IMR-90 (cell line): ENCODE data around the gene LAMA2. TPM values are rescaled to one million over a fixed set of nuclear protein-coding genes. Genes with fewer than 3 reads are reported as not detected.

Source experiments
- ATAC-seq: fragments of 200-7000 bp; cut with Tn5 transposase; 2 replicates; pipeline ENCODE4 v1.9.1; 2020; ENCODE audit warnings: low read depth, mild to moderate bottlenecking, moderate library complexity
- BruUV-seq: library from RNA; stranded (reverse); fragments of 400-500 nt; replicated peaks from 2 replicates; lab custom pipeline; 2021; lab: Mats Ljungman, UMichigan
- CTCF ChIA-PET: fragments of 300-600 bp; formaldehyde crosslinking; extraction: SDS; loops from one replicate; lab custom pipeline; 2021; ENCODE audit warnings: antibody characterized with exemption; lab: Yijun Ruan, JAX
- POLR2A ChIA-PET: fragments of 300-600 bp; sonication (Branson Sonifier 250); formaldehyde crosslinking; loops from one replicate; lab custom pipeline; 2022; ENCODE audit warnings: antibody characterized with exemption; ENCODE audit not compliant: unreplicated experiment; lab: Charles Lee
- DNase-seq: peaks from one replicate; pipeline ENCODE4 v3.0.0; 2013
- H2AFZ ChIP-seq: replicated peaks from 2 replicates; pipeline ENCODE3; 2013; ENCODE audit warnings: low read length, mild to moderate bottlenecking; ENCODE audit not compliant: poor library complexity
- H2AK5ac ChIP-seq: 2 replicates; pipeline ENCODE4 v1.6.1; 2013; ENCODE audit warnings: low read depth, low read length, inconsistent platforms
- H2AK9ac ChIP-seq: replicated peaks from 2 replicates; pipeline ENCODE3; 2013; ENCODE audit warnings: mild to moderate bottlenecking, low read depth, low read length, moderate library complexity; ENCODE audit not compliant: poor library complexity
- H2BK120ac ChIP-seq: 2 replicates; pipeline ENCODE4 v1.6.1; 2013; ENCODE audit warnings: low read depth, low read length, inconsistent platforms
- H2BK15ac ChIP-seq: 3 replicates; pipeline ENCODE4 v1.6.1; 2013; ENCODE audit warnings: low read depth, low read length, inconsistent platforms
- H2BK20ac ChIP-seq: 2 replicates; pipeline ENCODE4 v1.6.1; 2013; ENCODE audit warnings: low read depth, mild to moderate bottlenecking, inconsistent platforms, low read length, moderate library complexity
- H2BK5ac ChIP-seq: 2 replicates; pipeline ENCODE4 v1.6.1; 2013; ENCODE audit warnings: mild to moderate bottlenecking, low read depth, low read length, inconsistent platforms; ENCODE audit not compliant: poor library complexity, severe bottlenecking
- H3K14ac ChIP-seq: replicated peaks from 2 replicates; pipeline ENCODE4 v1.6.1; 2013; ENCODE audit warnings: low read depth, low read length, inconsistent platforms
- H3K18ac ChIP-seq: 2 replicates; pipeline ENCODE4 v1.6.1; 2013; ENCODE audit warnings: low read depth, low read length, control low read depth
- H3K23ac ChIP-seq: 2 replicates; pipeline ENCODE4 v1.6.1; 2013; ENCODE audit warnings: low read depth, low read length, inconsistent platforms
- H3K27ac ChIP-seq: 2 replicates; pipeline ENCODE4 v1.5.1; 2013; ENCODE audit warnings: mild to moderate bottlenecking, control low read depth, low read length; ENCODE audit not compliant: insufficient read depth
- H3K27me3 ChIP-seq: 2 replicates; pipeline ENCODE4 v1.6.1; 2013; ENCODE audit warnings: low read length; ENCODE audit not compliant: control insufficient read depth, insufficient read depth
- H3K36me3 ChIP-seq: 2 replicates; pipeline ENCODE4 v1.6.1; 2013; ENCODE audit warnings: low read length, mixed read lengths; ENCODE audit not compliant: control insufficient read depth, insufficient read depth
- H3K4ac ChIP-seq: 2 replicates; pipeline ENCODE4 v1.6.1; 2013; ENCODE audit warnings: low read depth, low read length, inconsistent platforms
- H3K4me1 ChIP-seq: 2 replicates; pipeline ENCODE4 v1.6.1; 2013; ENCODE audit warnings: low read length, mixed read lengths; ENCODE audit not compliant: control insufficient read depth, insufficient read depth
- H3K4me2 ChIP-seq: 2 replicates; pipeline ENCODE4 v1.6.1; 2013; ENCODE audit warnings: low read depth, mild to moderate bottlenecking, control low read depth, low read length, moderate library complexity
- H3K4me3 ChIP-seq: 2 replicates; pipeline ENCODE4 v1.5.1; 2013; ENCODE audit warnings: low read depth, mild to moderate bottlenecking, control low read depth, low read length, moderate library complexity; ENCODE audit not compliant: insufficient read depth
- H3K56ac ChIP-seq: 2 replicates; pipeline ENCODE4 v1.6.1; 2013; ENCODE audit warnings: low read length, inconsistent platforms; ENCODE audit not compliant: insufficient read depth; ENCODE audit errors: extremely low read depth
- H3K79me1 ChIP-seq, 2 experiments: 2 replicates each; pipeline ENCODE4 v1.6.1; 2013; ENCODE audit warnings: low read length in 2 of 2, inconsistent platforms in 1 of 2, low read depth in 1 of 2
- H3K9ac ChIP-seq: 2 replicates; pipeline ENCODE4 v1.6.1; 2013; ENCODE audit warnings: low read depth, low read length, control low read depth
- H3K9me1 ChIP-seq: 2 replicates; pipeline ENCODE4 v1.6.1; 2013; ENCODE audit warnings: low read length, inconsistent platforms; ENCODE audit not compliant: insufficient read depth
- H3K9me3 ChIP-seq: 2 replicates; pipeline ENCODE4 v1.6.1; 2013; ENCODE audit warnings: low read length; ENCODE audit not compliant: control insufficient read depth, insufficient read depth
- H4K20me1 ChIP-seq: 2 replicates; pipeline ENCODE4 v1.6.1; 2013; ENCODE audit warnings: low read length, inconsistent platforms; ENCODE audit not compliant: insufficient read depth
- H4K5ac ChIP-seq: 2 replicates; pipeline ENCODE4 v1.6.1; 2013; ENCODE audit warnings: mild to moderate bottlenecking, low read depth, low read length, control low read depth
- H4K8ac ChIP-seq, 2 experiments: 2 replicates each; pipeline ENCODE4 v1.6.1; 2013; ENCODE audit warnings: low read depth in 2 of 2, low read length in 2 of 2, control low read depth in 1 of 2, inconsistent platforms in 1 of 2
- H4K91ac ChIP-seq: 2 replicates; pipeline ENCODE4 v1.6.1; 2013; ENCODE audit warnings: low read depth, low read length, inconsistent platforms; ENCODE audit not compliant: insufficient read depth
- BHLHE40 ChIP-seq: fragments of 150-350 bp; IDR thresholded peaks from 2 replicates; pipeline ENCODE4 v1.6.1; 2016; ENCODE audit warnings: mild to moderate bottlenecking, low read depth, low read length
- CEBPB ChIP-seq: IDR thresholded peaks from 2 replicates; pipeline ENCODE4 v1.6.1; 2012; ENCODE audit warnings: low read depth, low read length, improper control_type of control experiment
- CHD1 ChIP-seq: IDR thresholded peaks from 2 replicates; pipeline ENCODE4 v1.6.1; 2012; ENCODE audit warnings: low read depth, low read length, improper control_type of control experiment
- FOS ChIP-seq: fragments of 150-350 bp; IDR thresholded peaks from 2 replicates; pipeline ENCODE4 v1.6.1; 2016; ENCODE audit warnings: low read depth, low read length
- MAFK ChIP-seq: IDR thresholded peaks from 2 replicates; pipeline ENCODE4 v1.6.1; 2012; ENCODE audit warnings: low read depth, low read length, improper control_type of control experiment
- MAZ ChIP-seq: IDR thresholded peaks from 2 replicates; pipeline ENCODE4 v1.6.1; 2012; ENCODE audit warnings: low read depth, mild to moderate bottlenecking, low read length, improper control_type of control experiment, moderate library complexity, borderline replicate concordance
- MXI1 ChIP-seq: IDR thresholded peaks from 2 replicates; pipeline ENCODE4 v1.6.1; 2012; ENCODE audit warnings: low read depth, mild to moderate bottlenecking, low read length, moderate library complexity, borderline replicate concordance
- NFE2L2 ChIP-seq: fragments of 150-350 bp; IDR thresholded peaks from 2 replicates; pipeline ENCODE4 v1.6.1; 2016; ENCODE audit warnings: low read depth, mild to moderate bottlenecking, low read length
- POLR2A ChIP-seq: IDR thresholded peaks from 2 replicates; pipeline ENCODE4 v1.6.1; 2012; ENCODE audit warnings: mild to moderate bottlenecking, low read depth, low read length
- RAD21 ChIP-seq: IDR thresholded peaks from 2 replicates; pipeline ENCODE4 v1.6.1; 2012; ENCODE audit warnings: low read length, improper control_type of control experiment
- RCOR1 ChIP-seq: IDR thresholded peaks from 2 replicates; pipeline ENCODE4 v1.6.1; 2012; ENCODE audit warnings: mild to moderate bottlenecking, low read length, improper control_type of control experiment; ENCODE audit not compliant: insufficient replicate concordance
- RFX5 ChIP-seq: IDR thresholded peaks from 2 replicates; pipeline ENCODE4 v1.8.0; 2012; ENCODE audit warnings: low read depth, mild to moderate bottlenecking, low read length, moderate library complexity
- SMC3 ChIP-seq: fragments of 150-350 bp; IDR thresholded peaks from 2 replicates; pipeline ENCODE4 v1.6.1; 2016; ENCODE audit warnings: low read depth, mild to moderate bottlenecking, antibody characterized with exemption, low read length, moderate library complexity
- WGBS, 2 experiments: methylation state at CpG; one replicate each; pipeline versions ENCODE4 v1.1.5 to v1.1.7; 2013; ENCODE audit warnings: missing lambda C conversion rate in 2 of 2; ENCODE audit not compliant: insufficient read length in 1 of 2; ENCODE audit errors: extremely low coverage in 2 of 2; 5-methylcytosine and 5-hydroxymethylcytosine counted together
- dilution Hi-C: fragments of 300-500 bp; cut with HindIII; formaldehyde crosslinking; loops from one replicate; pipeline ENCODE4 v1.14.3; 2018; ENCODE audit warnings: low sequenced_read_pairs; ENCODE audit not compliant: unreplicated experiment
- in situ Hi-C: fragments of 300-500 bp; cut with MboI; formaldehyde crosslinking; loops from 3 replicates; pipeline ENCODE4 v1.14.3; 2019; ENCODE audit warnings: low sequenced_read_pairs, inconsistent platforms, mixed read lengths
- intact Hi-C: fragments of 100-400 bp; cut with micrococcal nuclease; formaldehyde crosslinking; loops from 2 replicates; pipeline ENCODE4 v1.10.0; 2022
- polyA plus RNA-seq, 3 experiments: library from polyadenylated mRNA; depleted of rRNA; stranded (reverse); fragments of >200 nt; gene quantifications; 2 replicates each; pipeline ENCODE4 v1.2.3, GENCODE V29; 2012; ENCODE audit warnings: low replicate concordance in 1 of 3
- total RNA-seq: library from RNA; depleted of rRNA; stranded (reverse); fragments of >200 nt; gene quantifications from 2 replicates; pipeline ENCODE4 v1.2.3, GENCODE V29; 2012
- TF ChIP-seq, protein P1 (sequence below): conservative IDR thresholded peaks from 2 replicates; pipeline ENCODE4 v1.5.1; 2012; ENCODE audit warnings: mild to moderate bottlenecking, low read depth, low read length, improper control_type of control experiment
- TF ChIP-seq, protein P2 (sequence below): fragments of 150-350 bp; IDR thresholded peaks from 2 replicates; pipeline ENCODE4 v1.6.1; 2017; ENCODE audit warnings: mild to moderate bottlenecking, antibody characterized with exemption, low read length, low read depth
- TF ChIP-seq, protein P3 (sequence below): fragments of 150-350 bp; IDR thresholded peaks from 2 replicates; pipeline ENCODE4 v1.6.1; 2016; ENCODE audit warnings: low read depth, mild to moderate bottlenecking, low read length, moderate library complexity, borderline replicate concordance

Gene LAMA2
- total and polyA plus RNA-seq, 2 of the 4 experiments (the other 2 are of a cell fraction) = 9.9 to 13.3 TPM

DNA sequence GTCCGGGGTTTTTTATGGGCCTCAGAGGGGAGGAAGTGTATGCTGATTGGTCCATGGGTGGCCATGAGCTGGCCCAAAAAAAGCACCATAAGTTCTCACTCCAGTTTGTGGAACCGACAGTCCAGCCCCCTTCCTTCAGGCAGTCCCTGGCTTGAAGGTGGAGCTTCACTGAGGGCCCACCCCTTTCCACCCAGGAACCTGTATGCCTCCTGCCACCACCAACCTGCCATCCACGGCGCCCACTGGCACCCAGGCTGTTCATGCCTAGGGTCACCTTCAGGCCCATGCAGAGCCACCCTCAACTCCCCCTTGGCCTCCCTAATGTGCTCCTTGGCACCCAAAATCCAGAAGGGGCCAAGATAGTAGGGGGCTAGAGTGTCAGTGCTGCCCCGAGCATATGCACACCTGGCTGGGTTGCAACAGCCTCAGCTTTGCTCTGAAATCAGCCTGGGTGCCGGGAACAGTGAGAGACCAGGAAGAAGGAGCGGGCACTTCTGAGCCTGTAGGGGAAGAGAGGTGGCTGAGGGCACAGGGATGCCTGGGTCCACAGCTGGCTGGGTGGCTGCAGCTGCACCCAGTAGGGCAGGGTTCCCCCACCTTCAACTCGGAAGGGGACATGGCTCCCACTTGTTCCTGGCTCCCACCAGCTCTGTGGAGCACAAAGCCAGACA lies 534.6 kb downstream of the LAMA2 start:
- no peak overlapping the region for H2AK9ac ChIP-seq
- no peak overlapping the region for H2BK5ac ChIP-seq
- H3K4ac ChIP-seq = no peak overlapping the region
- no peak overlapping the region for H3K9ac ChIP-seq
- H2AFZ ChIP-seq = peak overlapping the region; percentile 2
- H2BK15ac ChIP-seq = no peak overlapping the region
- ATAC-seq (no peak), DNase-seq (no peak)
- no peaks in the 10 kb centered on the region for H3K4me1 ChIP-seq
- no peak overlapping the region for H2AK5ac ChIP-seq
- dilution Hi-C loops (no loop called here), in situ Hi-C loops (no loop called here), intact Hi-C loops (no loop called here)
- no peaks in the 10 kb centered on the region for H3K9me3 ChIP-seq
- no peak overlapping the region for H4K5ac ChIP-seq
- no peak overlapping the region for H3K23ac ChIP-seq
- WGBS, 2 experiments = no CpG with 5 or more reads among the region's 8 CpGs
- ChIA-PET POLR2A (no interaction called here), CTCF (interaction anchor here (0.6 to 1.9 kb wide), 2 partner anchors 47 to 335 kb away, joined by 3 to 4 read pairs; no protein-coding TSS in a partner anchor)
- no TSS peak for BruUV-seq
- no peak overlapping the region for H4K8ac ChIP-seq
- H3K79me1 ChIP-seq = no peaks in the 10 kb centered on the region
- TF ChIP-seq FOS (no peak), CHD1 (no peak), RFX5 (no peak), MXI1 (no peak), MAZ (no peak), SMC3 (no peak), MAFK (no peak), POLR2A (no peak), RAD21 (no peak), NFE2L2 (no peak), BHLHE40 (no peak), CEBPB (no peak), RCOR1 (no peak)
- TF ChIP-seq, protein P1, sequence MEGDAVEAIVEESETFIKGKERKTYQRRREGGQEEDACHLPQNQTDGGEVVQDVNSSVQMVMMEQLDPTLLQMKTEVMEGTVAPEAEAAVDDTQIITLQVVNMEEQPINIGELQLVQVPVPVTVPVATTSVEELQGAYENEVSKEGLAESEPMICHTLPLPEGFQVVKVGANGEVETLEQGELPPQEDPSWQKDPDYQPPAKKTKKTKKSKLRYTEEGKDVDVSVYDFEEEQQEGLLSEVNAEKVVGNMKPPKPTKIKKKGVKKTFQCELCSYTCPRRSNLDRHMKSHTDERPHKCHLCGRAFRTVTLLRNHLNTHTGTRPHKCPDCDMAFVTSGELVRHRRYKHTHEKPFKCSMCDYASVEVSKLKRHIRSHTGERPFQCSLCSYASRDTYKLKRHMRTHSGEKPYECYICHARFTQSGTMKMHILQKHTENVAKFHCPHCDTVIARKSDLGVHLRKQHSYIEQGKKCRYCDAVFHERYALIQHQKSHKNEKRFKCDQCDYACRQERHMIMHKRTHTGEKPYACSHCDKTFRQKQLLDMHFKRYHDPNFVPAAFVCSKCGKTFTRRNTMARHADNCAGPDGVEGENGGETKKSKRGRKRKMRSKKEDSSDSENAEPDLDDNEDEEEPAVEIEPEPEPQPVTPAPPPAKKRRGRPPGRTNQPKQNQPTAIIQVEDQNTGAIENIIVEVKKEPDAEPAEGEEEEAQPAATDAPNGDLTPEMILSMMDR = no peak
- TF ChIP-seq, protein P2, sequence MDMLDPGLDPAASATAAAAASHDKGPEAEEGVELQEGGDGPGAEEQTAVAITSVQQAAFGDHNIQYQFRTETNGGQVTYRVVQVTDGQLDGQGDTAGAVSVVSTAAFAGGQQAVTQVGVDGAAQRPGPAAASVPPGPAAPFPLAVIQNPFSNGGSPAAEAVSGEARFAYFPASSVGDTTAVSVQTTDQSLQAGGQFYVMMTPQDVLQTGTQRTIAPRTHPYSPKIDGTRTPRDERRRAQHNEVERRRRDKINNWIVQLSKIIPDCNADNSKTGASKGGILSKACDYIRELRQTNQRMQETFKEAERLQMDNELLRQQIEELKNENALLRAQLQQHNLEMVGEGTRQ = no peak
- TF ChIP-seq, protein P3, sequence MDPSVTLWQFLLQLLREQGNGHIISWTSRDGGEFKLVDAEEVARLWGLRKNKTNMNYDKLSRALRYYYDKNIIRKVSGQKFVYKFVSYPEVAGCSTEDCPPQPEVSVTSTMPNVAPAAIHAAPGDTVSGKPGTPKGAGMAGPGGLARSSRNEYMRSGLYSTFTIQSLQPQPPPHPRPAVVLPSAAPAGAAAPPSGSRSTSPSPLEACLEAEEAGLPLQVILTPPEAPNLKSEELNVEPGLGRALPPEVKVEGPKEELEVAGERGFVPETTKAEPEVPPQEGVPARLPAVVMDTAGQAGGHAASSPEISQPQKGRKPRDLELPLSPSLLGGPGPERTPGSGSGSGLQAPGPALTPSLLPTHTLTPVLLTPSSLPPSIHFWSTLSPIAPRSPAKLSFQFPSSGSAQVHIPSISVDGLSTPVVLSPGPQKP = no peak
- H3K9me1 ChIP-seq = no peaks in the 10 kb centered on the region
- no peaks in the 10 kb centered on the region for H4K20me1 ChIP-seq
- no peak overlapping the region for H3K4me2 ChIP-seq
- no peak overlapping the region for H3K56ac ChIP-seq
- no peak overlapping the region for H2BK120ac ChIP-seq
- H3K27ac ChIP-seq = no peak overlapping the region
- H3K18ac ChIP-seq = no peak overlapping the region
- H4K91ac ChIP-seq = no peak overlapping the region
- H3K14ac ChIP-seq = no peak overlapping the region
- no peaks in the 10 kb centered on the region for H3K36me3 ChIP-seq
- no peak overlapping the region for H2BK20ac ChIP-seq
- no peaks in the 10 kb centered on the region for H3K27me3 ChIP-seq
- no peak overlapping the region for H3K4me3 ChIP-seq
